HG03520 (cell line): Measurements from ENCODE around the gene LPAR2.

Experiments
- ATAC-seq: cut with Tn5 transposase; IDR thresholded peaks from one replicate; pipeline ENCODE4 v1.9.1; 2021; ENCODE audit warnings: mild to moderate bottlenecking, moderate library complexity; ENCODE audit not compliant: unreplicated experiment

The LPAR2 gene

GRCh38 chr19:19654441-19654840, 26.4 kb upstream of the LPAR2 start:
- no peak for ATAC-seq

DNA sequence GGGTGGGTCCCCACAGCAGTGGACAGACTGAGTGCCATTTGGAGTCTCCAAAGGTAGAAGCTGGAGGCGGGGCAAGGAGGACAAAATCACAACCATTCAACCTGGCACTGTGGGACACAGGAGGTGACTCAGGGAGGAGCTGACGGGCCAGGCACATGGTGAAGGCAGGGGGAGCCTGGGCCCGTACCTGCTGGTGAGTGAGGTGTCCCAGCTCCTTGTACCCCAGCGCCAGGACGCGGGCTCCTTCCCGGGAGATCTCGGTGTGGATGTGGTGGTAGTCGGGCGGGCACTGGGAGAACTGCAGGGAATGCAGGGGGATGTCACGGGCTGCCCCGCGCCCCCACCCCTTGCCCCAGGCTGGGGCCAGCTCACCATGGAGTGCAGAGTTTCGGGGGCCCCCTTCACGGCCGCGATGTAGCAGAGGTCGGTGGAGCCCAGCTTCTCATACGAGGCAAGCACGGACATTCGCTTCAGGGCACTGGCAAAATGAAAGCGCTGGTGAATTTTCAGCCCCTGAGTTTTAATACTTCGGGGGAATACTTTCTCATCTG, 25.7 kb upstream of the LPAR2 start:
- ATAC-seq = no peak

DNA sequence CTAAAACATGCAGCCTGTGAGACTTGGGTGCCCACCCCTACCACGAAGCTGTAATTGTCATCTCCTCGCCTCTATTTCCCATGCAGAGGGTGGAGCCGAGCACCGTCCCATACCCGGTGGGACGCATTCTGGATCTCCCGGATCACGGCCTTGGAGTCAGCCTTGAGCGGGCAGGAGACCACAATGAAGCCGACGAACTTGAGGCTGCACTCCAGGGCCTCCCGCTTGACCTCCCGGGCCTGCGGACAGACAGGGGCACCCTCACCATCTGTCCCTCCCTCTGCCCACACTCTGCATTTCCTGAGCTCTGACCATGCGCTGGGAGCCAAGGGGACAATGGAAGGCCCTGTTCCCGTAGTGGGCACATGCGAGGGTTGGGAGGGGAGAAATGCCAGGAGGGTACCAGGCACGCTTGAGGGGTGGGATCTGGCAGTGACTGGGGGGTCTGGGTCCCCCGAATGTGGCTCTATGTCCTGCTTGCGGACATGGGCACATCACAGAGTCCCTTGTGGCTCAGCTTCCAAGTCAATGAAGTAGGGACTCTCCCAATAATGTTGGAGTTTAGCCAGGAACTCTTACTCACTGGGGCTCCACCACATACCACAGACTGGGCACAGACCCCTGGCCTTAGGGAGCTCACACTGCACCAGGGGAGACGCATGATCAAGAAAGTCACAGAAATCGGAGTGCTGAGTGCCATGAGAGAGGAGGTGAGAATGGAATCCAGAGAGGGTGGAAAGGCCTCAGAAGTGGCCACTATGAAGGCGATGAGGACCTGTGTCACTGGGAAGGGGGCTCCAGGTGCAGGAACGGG, 24.7 kb upstream of the LPAR2 start:
- no peak for ATAC-seq

GRCh38 chr19:19651076-19651475, 23.1 kb upstream of the LPAR2 start:
- no peak for ATAC-seq

DNA sequence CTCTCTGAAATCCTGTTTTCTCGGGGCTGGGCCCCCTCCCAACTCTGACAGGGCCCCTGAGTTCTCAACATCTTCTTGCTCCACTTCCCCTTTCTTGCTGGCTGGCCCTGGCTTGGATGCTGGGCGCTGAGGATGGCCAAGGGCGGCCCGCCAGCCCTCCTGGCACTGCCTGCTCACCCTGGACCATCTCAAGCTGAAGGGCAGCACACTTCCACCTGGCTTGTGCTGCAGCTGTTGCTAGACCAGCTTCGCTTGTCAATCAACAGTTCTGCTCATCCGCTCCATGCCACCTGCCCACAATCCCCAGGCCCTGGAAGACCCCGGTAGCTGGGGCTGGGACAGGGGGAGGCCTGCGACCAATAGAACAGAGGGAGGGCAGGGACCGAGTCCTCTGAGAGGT, 22.3 kb upstream of the LPAR2 start:
- no peak for ATAC-seq

- no peak for ATAC-seq
Observed at GRCh38 chr19:19649580-19649995, 21.6 kb upstream of the LPAR2 start.

GRCh38 chr19:19649155-19649554, 21.1 kb upstream of the LPAR2 start:
- no peak for ATAC-seq

DNA sequence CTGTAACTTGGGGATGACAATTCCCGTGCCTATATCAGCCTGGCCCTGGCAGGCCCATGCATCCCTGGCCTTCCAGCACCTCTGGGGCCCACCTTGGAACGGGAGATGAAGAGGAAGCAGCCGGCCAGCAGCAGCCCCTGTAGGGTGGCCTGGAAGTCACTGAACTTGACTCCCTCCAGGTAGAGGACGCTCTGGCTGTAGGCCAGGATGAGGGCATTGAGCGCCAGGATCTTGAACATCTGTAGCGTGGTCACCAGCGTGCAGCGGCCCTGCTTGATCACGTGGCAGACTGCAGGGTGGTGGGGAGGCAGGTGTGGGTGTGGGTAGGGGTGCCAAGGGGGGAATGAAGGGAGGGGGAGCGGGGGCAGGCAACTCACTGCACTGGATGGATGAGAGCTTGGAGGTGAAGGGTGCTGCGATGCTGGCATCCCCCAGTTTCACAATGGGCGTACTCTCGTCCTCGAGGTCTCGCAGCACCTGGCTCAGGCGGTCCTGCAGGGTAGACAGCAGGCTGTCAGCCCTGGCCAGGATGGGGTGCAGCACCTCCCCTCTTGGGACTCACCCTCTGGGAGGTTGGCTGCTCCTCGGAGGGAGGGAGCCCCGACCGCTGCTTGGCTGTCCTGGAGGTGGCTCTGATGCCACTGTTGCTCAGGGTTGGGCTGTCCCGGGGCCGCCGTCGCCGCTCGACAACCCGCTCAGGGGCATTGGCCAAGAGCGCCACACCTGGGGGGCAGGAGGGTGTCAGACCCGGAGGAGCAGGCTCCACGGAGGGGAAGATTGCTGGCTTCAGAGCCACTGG, 19.2 kb upstream of the LPAR2 start:
- ATAC-seq = no peak

DNA sequence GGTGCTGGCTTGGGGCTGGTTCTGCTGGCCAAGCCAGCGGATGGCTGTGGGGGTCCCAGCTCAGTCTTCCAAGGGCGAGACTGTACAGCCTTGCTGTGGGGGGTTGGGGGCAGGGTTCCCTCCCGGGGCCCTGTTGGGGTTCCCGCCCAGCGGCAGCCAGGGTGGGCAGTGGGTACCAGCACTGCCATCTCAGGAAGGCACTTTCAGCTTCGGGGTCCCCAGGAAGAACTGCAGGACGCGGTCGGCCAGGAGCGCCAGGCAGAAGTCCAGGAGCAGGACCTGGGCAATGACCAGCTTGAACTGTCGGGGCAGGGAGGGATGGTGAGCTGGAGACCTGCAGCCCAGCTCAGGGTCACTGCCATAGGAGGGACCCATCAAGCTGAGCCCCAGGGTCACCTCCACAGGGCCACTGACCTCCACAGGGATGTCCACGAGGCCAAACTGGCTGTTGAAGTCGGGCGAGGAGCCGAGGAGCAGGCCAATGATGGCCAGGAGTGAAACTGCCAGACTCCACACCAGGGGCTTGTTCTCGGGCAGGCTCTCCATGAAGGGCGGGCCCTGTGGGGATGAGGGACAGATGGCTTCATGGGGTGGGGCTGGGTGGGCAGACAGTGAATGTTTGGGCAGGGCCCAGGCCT, 17.3 kb upstream of the LPAR2 start:
- no peak for ATAC-seq

DNA sequence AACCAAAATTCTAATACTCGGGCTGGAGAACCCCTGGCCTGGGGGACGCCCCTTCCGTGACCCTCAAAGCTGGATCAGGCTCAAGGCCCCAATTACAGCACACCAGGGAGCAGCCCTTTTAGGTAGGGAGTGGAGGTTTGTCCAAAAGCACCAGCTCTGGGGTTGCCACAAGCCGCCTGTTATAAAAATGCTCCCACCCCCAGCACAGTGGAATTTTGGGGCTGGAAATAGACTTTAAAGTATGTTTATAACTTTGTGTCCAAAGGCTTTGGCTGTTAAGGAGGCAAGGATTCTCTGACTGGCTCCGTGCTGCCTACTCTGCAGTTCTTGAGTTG, 16.0 kb upstream of the LPAR2 start:
- no peak for ATAC-seq

DNA sequence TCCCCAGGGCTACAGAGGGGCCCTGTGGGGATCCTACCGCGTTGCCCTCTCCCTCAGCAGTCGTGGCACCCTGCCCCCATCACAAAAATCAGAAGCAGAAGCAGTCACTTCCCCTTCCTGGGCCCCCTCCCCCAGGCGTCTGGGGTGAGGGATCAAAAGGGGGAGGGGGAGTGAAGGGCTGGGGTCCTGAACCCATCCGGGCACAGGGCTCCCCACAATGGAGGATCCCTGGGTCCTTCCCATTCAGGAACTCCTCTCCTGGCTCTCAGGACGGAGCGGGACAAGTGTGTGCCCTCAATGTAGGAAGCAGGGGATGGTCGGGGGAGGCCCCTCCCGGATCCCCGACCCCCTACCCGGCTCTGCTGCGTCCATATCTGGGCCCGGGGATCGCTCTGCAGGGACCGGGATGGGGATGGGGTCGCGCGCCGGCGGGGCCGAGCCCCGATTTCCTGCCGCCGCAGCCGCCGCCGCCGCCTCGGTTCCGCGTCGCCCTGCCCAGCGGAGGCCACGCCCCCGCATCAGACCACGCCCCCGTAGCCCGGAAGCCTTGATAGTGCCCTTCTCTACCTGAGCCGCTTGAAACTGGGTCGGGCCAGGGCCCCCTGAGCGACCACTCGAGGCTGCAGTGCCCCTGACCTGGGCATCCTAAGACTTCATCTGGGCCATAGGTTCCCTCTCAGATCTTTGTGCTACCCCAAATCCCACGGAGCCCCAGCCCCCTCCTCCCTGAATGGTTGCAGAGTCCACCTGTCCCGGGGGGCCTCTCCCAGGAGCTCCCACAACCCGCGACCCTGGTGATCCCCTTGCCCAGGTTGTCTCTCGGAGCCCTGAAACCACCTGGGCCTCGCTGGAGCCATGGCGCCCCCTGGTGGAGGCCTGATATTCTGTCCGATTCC, 15.4 kb upstream of the LPAR2 start, which contains the start of gene GMIP:
Gene GMIP (minus strand): TSS at position 500 of the 896 bp plus-strand sequence. CDS start 128 bp downstream, at position 372.
- peak; percentile 57 for ATAC-seq

DNA sequence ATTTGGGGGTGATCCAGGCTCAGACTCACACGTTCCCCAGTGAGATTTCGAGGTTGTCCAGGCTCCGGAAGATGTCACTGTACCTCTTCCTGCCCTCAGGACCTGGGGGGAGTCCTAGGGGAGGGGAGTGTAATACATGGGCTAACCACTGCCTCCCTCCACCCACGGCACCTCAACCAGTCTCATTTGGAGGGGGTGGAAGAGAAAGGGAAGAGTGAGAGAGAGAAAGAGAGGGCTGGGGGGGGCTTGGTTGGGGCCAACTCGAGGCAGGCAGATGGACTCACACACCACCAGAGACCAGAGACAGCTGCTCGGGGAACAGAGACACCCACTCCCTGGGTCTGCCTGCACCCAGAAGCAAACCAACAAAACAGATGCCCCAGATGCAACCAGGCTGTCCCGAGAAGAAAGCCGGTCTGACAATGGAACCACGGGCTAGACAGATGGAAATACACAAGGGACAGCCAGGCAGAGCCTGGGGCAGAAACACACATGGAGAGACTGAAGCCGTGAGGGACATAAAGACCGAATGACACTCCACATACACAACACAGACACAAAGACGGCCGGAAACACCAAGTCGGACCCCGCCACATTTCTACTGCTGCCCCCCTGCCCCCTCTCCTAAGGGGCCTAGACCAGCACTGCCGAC, 14.6 kb upstream of the LPAR2 start:
- no peak for ATAC-seq

DNA sequence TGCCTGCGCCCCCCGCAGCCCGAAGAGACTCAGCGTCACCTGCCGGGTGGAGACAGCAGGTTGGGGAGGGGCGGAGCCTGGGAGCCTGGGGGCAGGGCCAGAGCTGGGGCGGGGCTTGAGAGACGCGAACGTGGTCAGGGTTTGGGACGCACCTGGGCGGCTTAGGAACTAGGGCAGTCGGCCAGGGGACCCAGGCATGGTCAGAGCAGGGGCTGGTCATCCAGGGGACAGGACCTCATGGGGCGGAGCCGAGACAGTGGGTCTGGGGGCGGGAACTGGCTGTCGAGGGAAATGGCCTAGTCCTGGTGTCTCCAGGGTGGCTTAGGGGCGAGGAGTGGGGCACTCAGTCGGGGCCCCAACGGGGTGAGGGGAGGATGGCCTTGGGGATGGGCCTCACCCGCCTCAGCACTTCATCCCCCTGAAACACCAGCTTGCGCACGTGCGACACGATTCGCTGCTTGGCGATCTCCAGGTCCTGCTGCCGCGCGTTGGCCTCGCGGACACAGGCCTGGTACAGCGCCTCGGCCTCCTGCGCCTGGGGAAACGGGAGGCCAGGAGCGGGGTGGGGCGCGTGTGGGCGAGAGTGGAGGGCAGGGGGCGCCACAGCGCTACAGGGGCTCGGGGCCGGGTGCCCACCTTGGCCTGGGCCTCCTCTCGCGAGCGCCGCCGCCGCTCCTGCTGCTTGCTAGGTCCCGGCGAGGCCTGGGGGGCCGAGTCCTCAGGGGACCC, 9.7 kb upstream of the LPAR2 start:
- ATAC-seq = no peak

- no peak for ATAC-seq
Observed at GRCh38 chr19:19637186-19637522, 9.1 kb upstream of the LPAR2 start.

DNA sequence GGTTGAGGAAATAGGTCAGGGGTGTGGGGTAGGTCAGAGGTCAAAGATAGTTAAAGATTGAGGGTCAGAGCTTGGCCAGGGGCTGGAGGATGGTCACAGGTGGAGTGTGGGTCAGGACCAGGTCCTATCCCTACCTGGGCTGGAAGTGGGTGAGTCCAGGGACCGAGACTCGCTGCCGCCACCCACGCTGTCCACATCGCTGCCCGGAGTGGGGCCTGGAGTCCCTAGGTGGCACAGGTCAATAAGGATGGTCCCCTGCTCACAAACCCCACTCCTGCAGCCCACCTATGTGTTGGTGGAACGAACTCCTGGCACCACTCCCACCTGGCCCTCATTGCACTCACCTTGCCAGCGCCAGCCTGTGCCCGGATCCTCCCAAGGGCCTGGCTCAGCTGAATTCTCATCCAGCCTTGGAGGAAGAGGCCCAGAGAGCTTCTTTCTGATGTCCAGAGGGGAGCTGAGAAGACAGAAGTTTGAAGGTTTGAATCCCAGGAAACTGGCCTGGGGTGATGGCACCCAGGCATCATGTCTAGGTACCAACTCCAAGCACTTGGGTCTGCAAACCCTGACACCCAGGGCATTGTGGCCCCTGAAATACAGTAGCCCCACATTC, 8.7 kb upstream of the LPAR2 start:
- no peak for ATAC-seq

GRCh38 chr19:19635313-19635702, 7.3 kb upstream of the LPAR2 start:
- no peak for ATAC-seq

GRCh38 chr19:19634516-19635312, 6.7 kb upstream of the LPAR2 start:
- no peak for ATAC-seq
